Mammary epithelial cell (primary cell): ENCODE data around the gene GAB1.

ENCODE experiments used
- CTCF ChIP-seq, 2 donors: IDR thresholded peaks in 1 of 2; conservative IDR thresholded peaks in 1 of 2; 2 replicates each; pipeline ENCODE4 v1.5.1; 2011 to 2012; ENCODE audit warnings: inconsistent platforms in 2 of 2, low read length in 2 of 2, mild to moderate bottlenecking in 2 of 2, control low read depth in 1 of 2, low read depth in 1 of 2; ENCODE audit not compliant: insufficient read depth in 1 of 2; ENCODE audit errors: extremely low read depth in 1 of 2
- EZH2 ChIP-seq: IDR thresholded peaks from 2 replicates; pipeline ENCODE4 v1.6.1; 2012; ENCODE audit warnings: low read length, inconsistent platforms, borderline replicate concordance

GRCh38 chr4:143344774-143345173, 8.1 kb downstream of the GAB1 start:
- TF ChIP-seq CTCF (conservative IDR thresholded peaks at IDR 0.05 in 1 of 2, IDR thresholded peaks at IDR 0.05 in 1 of 2; ENCODE audit: extremely low read depth in 1 of 2, insufficient read depth in 1 of 2, low read depth in 1 of 2, low read length in 2 of 2): no peak
- TF ChIP-seq EZH2: no peak
